Keratinocyte (primary cell): Measurements from ENCODE around the gene IRF4. TPM values are rescaled to one million over a fixed set of nuclear protein-coding genes. Genes with fewer than 3 reads are reported as not detected.

ENCODE experiments used
- DNase-seq: peaks from one replicate; pipeline ENCODE4 v3.0.0-alpha.2; 2011; ENCODE audit warnings: low read depth, missing footprints, low spot score
- FAIRE-seq: peaks from 2 replicates; lab custom pipeline; 2011; peaks lifted over from hg19 to GRCh38; lab: Jason Lieb, UNC
- H2AFZ ChIP-seq: 2 replicates; pipeline ENCODE4 v1.6.0; 2012; ENCODE audit warnings: low read length, control low read depth, inconsistent platforms; ENCODE audit not compliant: control insufficient read depth
- H3K27ac ChIP-seq: 2 replicates; pipeline ENCODE4 v1.5.1; 2011; ENCODE audit warnings: low read length; ENCODE audit not compliant: control insufficient read depth, insufficient read depth
- H3K27me3 ChIP-seq: 3 replicates; pipeline ENCODE4 v1.6.0; 2011; ENCODE audit warnings: low read length; ENCODE audit not compliant: control insufficient read depth, insufficient read depth; ENCODE audit errors: extremely low read depth
- H3K36me3 ChIP-seq, 2 experiments: 2 replicates in 1 of 2; 3 replicates in 1 of 2; pipeline ENCODE4 v1.5.1; 2011; ENCODE audit warnings: low read length in 2 of 2, mild to moderate bottlenecking in 1 of 2; ENCODE audit not compliant: control insufficient read depth in 2 of 2, insufficient read depth in 2 of 2; ENCODE audit errors: extremely low read depth in 1 of 2
- H3K4me1 ChIP-seq: 3 replicates; pipeline ENCODE4 v1.5.1; 2011; ENCODE audit warnings: low read length; ENCODE audit not compliant: control insufficient read depth, insufficient read depth; ENCODE audit errors: extremely low read depth
- H3K4me2 ChIP-seq: 3 replicates; pipeline ENCODE4 v1.6.0; 2011; ENCODE audit warnings: low read depth, low read length; ENCODE audit not compliant: control insufficient read depth, insufficient read depth; ENCODE audit errors: extremely low read depth
- H3K4me3 ChIP-seq, 3 experiments: fragments of 200-600 bp in 1 of 3; sonication (generic) in 1 of 3; 2 replicates in 2 of 3; 3 replicates in 1 of 3; pipeline ENCODE4 v1.5.1; 2011 to 2016; ENCODE audit warnings: low read length in 3 of 3, mild to moderate bottlenecking in 3 of 3, control low read depth in 2 of 3, inconsistent platforms in 1 of 3, low read depth in 1 of 3, mixed read lengths in 1 of 3, mixed run types in 1 of 3, moderate library complexity in 1 of 3; ENCODE audit not compliant: control insufficient read depth in 2 of 3, insufficient read depth in 2 of 3; ENCODE audit errors: extremely low read depth in 1 of 3
- H3K79me2 ChIP-seq: 2 replicates; pipeline ENCODE4 v1.6.0; 2012; ENCODE audit warnings: low read length; ENCODE audit not compliant: control insufficient read depth, insufficient read depth
- H3K9ac ChIP-seq: 3 replicates; pipeline ENCODE4 v1.6.0; 2011; ENCODE audit warnings: low read length; ENCODE audit not compliant: control insufficient read depth, insufficient read depth; ENCODE audit errors: extremely low read depth
- H3K9me1 ChIP-seq: 3 replicates; pipeline ENCODE4 v1.6.0; 2011; ENCODE audit warnings: low read length; ENCODE audit not compliant: control insufficient read depth, insufficient read depth; ENCODE audit errors: extremely low read depth
- H3K9me3 ChIP-seq: 2 replicates; pipeline ENCODE4 v1.5.1; 2012; ENCODE audit warnings: low read depth, low read length; ENCODE audit not compliant: control insufficient read depth
- H4K20me1 ChIP-seq: 3 replicates; pipeline ENCODE4 v1.6.0; 2011; ENCODE audit warnings: low read length; ENCODE audit not compliant: control insufficient read depth, insufficient read depth; ENCODE audit errors: extremely low read depth
- CTCF ChIP-seq, 3 experiments: IDR thresholded peaks in 1 of 3; conservative IDR thresholded peaks in 1 of 3; optimal IDR thresholded peaks in 1 of 3; 2 replicates in 2 of 3; 3 replicates in 1 of 3; pipeline versions ENCODE3 to v1.5.1; 2011; ENCODE audit warnings: low read length in 3 of 3, mild to moderate bottlenecking in 3 of 3, moderate library complexity in 2 of 3, control low read depth in 1 of 3, inconsistent platforms in 1 of 3; ENCODE audit not compliant: insufficient read depth in 2 of 3; ENCODE audit errors: extremely low read depth in 1 of 3
- EZH2 ChIP-seq: IDR thresholded peaks from one replicate; pipeline ENCODE4 v1.6.1; 2012; ENCODE audit warnings: inconsistent platforms, mild to moderate bottlenecking, low read length, moderate library complexity
- dilution Hi-C: fragments of 300-500 bp; cut with MboI; formaldehyde crosslinking; loops from one replicate; pipeline ENCODE4 v1.7.0; 2020; ENCODE audit warnings: low sequenced_read_pairs; ENCODE audit not compliant: extremely low pct_ligation_motif_present
- polyA plus RNA-seq, 5 experiments: library from polyadenylated mRNA; depleted of rRNA in 3 of 5; stranded (reverse) in 3 of 5; stranded (forward) in 1 of 5; unstranded in 1 of 5; fragments of >200 nt; gene quantifications; 1 replicate in 1 of 5; 2 replicates in 3 of 5; 3 replicates in 1 of 5; pipeline versions ENCODE4 v1.2.1 to v1.2.3, GENCODE V29; 2011 to 2012; ENCODE audit warnings: missing spikeins in 2 of 5, low read depth in 1 of 5, low replicate concordance in 1 of 5

IRF4 gene
- polyA plus RNA-seq, 1 donor (not counting 4 experiments of a cell fraction or from before 2014, with no cell fraction given): 0.12 TPM

- no peak for DNase-seq
- Histone ChIP-seq H3K27ac (no peak overlapping the region), H3K4me1 (no peaks in the 10 kb centered on the region), H4K20me1 (no peaks in the 10 kb centered on the region), H3K27me3 (peaks cover 13% of the 10 kb centered on the region), H3K9me1 (no peaks in the 10 kb centered on the region), H3K9ac (no peak overlapping the region), H3K4me3 (no peak overlapping the region), H3K36me3 (no peaks in the 10 kb centered on the region), H3K4me2 (no peak overlapping the region), H3K79me2 (no peaks in the 10 kb centered on the region), H2AFZ (no peak overlapping the region), H3K9me3 (peaks cover 6% of the 10 kb centered on the region)
- dilution Hi-C loops: no loop called here
- no peak for FAIRE-seq
- TF ChIP-seq EZH2 (no peak), CTCF (optimal IDR thresholded peaks at IDR 0.05 in 1 of 3, IDR thresholded peaks at IDR 0.05 in 1 of 3, conservative IDR thresholded peaks at IDR 0.05 in 1 of 3; ENCODE audit: extremely low read depth in 1 of 3, insufficient read depth in 2 of 3, low read length in 3 of 3) (peak in 1 of 3 experiments; percentile 22)
Measured at GRCh38 chr6:408599-409102, 17.1 kb downstream of the IRF4 start.

GRCh38 chr6:409370-409972 is 17.9 kb downstream of the IRF4 start:
- no peak overlapping the region for H3K27ac ChIP-seq
- FAIRE-seq: no peak
- H3K4me1 ChIP-seq: no peaks in the 10 kb centered on the region

More at GRCh38 chr6:409370-409972, 17.9 kb downstream of the IRF4 start:
- H2AFZ ChIP-seq: no peak overlapping the region
- DNase-seq: no peak
- H3K4me3 ChIP-seq: no peak overlapping the region
- dilution Hi-C loops: no loop called here
- peaks cover 13% of the 10 kb centered on the region for H3K27me3 ChIP-seq
- no peaks in the 10 kb centered on the region for H3K79me2 ChIP-seq
- H3K9ac ChIP-seq: no peak overlapping the region
- no peaks in the 10 kb centered on the region for H3K36me3 ChIP-seq
- peaks cover 6% of the 10 kb centered on the region for H3K9me3 ChIP-seq
- H4K20me1 ChIP-seq: no peaks in the 10 kb centered on the region
- H3K4me2 ChIP-seq: no peak overlapping the region
- no peaks in the 10 kb centered on the region for H3K9me1 ChIP-seq
- TF ChIP-seq EZH2: no peak
- TF ChIP-seq CTCF (optimal IDR thresholded peaks at IDR 0.05 in 1 of 3, IDR thresholded peaks at IDR 0.05 in 1 of 3, conservative IDR thresholded peaks at IDR 0.05 in 1 of 3; ENCODE audit: extremely low read depth in 1 of 3, insufficient read depth in 2 of 3, low read length in 3 of 3): no peak
